HuH-7 (cell line): ENCODE results near the gene SPINK8.
"Not testable (repeated sequence)": the region's sequence is repeated elsewhere in the genome, so short reads cannot be mapped to it uniquely, and the experiment has no call there.

ENCODE experiments used
- DNase-seq: peaks from one replicate; pipeline ENCODE4 v3.0.0; 2011; ENCODE audit warnings: low spot score

Gene SPINK8

DNA sequence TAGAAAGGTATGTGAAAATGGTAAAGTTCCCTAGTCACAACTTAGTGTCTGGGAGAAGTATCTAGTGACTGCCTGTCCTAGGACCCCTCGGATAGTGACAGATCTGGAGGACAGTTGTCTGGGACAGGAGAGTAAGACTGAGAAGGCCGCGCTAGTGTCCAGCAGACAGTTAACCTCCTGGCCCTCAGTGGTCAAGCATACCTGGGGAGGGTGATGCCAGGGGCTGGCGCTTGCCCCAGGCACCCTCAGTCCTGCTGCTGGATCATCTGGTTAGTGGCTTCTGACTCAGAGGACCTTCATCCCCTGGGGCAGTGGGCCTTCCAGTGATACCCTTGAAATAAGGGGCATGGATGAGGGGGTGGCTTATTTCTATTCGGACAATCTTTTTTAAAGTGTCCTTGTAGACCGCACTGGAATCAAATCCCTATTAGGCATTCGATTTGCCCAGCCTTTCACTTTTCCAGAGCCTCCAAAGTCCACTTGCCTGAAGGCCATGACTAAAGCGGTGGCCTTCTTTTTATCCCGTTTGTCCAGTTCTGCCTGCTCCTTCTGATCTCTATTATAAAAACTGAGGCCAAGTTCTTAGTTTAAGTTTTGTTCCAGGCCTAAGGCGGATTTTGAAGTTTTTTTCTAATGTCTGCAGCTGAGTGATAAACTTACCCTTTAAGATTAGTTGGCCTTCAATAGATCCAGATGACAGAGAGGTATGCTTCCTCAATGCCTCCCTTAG lies 1.6 kb downstream of the SPINK8 start:
- not testable (repeated sequence) for DNase-seq

DNA sequence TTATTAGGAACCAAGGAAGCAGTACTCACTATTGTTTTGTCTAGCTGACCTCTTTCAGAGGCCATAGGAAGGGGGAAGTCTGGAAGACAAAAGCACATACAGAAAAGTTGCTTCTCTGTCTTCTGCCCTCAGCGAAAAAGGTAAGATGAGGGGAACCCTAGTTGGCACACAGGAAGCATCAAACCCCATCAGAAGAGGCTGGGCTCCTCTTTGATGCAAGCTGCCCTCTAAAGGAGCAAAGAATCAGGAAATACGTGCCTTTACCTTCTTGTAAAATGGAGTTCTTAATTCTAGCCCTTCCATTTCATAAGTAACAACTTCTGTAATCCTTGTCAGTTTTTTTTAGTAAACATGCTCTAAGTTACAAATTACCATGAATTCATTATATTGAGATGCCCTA lies 12.5 kb downstream of the SPINK8 start:
- no peak for DNase-seq

DNA sequence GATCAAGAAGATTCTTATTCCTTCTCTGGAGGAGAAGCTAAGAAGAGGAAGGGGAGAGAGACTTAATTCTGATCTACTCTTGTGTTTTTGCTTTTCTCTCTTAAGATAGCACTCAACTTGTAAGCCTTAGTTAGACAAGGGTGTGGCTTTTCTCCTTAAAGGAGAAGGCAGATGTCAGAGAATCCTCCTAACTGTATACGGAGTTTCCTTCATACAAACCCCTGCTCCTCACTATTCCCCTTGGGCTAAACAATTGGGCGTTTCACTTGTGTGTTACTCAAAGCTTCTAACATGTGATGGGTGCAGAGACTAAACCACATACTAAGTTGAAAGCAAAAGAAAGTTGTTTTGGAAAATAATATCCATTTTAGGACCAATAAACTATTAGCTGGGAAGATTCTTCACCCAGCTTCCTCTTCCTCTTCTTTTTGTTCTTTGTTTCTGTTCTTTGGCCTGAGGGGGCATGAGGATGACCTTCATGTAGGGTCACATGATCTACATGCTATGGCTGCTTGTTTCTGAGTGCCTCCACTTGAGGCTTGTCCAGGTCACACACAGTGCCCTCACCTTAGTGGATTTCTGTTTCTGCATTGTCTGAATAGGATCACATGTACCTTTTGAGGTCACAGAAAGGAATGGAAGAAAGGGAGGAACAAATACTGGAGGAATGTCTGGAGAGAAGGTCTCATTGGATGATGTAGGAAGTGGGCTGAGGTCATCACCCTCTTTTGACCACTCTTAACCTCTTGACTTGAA lies 14.6 kb downstream of the SPINK8 start:
- no peak for DNase-seq

DNA sequence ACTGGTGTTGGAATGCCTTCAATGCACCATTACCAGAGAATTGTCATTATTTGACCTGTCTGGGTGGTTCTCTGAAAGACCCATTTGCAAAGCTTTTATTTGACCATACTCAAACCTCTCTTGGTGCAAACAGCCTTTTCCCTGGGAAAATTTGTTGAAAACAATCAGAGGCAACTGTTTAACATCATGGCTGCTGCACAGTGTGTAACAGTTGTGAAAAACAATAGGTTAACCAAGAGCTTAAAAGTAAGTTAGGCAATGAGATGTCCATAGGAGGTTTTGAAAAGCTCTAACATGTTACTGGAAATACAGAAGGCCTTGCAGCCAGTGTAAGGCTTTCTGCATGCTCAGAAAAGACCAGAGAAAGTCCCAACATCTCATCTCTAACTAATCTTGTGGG lies 18.9 kb downstream of the SPINK8 start:
- no peak for DNase-seq

DNA sequence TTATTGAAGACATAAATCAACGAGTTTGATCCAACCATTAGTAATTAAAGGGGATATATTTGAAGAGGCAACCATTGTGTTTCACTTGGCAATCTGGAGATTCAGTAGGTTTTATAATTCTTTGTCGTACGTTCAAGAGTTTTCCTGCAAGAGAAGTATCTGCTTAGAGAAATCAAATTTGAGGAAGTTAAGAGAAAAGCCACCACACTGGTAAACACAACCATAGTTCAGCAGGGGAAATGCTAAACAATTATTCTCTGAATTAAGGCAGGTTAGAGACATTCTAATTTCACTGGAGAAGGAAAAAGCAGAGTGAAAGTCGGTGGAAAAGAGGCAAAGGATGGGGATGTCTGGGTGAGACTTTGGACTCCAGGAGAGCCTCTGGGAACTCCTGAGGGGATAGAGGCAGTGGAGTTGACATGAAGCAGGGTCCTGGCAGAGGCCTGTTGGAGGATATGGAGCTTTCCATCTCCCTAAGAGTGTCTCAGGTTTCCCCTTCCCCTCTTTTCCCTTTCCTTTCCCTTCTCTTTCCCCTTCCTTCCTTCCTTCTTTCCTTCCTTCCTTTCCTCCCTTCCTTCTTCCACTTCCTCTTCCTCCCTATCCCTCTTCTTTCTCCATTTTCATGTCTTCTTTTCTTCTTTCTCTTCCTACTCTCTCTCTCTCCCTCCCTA lies 26.5 kb downstream of the SPINK8 start:
- no peak for DNase-seq

DNA sequence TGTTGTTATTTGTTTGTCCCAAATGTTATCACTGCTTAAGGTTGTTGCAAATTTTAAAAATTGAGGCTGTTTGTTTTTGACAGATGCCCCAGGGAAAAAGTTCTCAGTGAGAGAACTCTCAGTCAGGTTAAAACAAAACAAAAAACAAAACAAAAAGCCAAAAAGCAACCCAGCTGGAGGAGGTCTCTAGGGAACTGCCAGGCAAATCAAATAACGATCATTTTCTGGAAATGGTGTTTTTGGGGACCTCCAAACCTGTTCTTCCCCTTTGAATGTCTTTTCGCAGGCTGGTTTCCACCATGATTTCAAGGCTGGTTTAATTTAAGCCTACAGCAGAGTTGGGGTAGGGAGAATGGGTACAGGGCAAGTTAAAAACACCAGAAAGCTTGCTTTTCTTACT lies 27.2 kb downstream of the SPINK8 start:
- no peak for DNase-seq

DNA sequence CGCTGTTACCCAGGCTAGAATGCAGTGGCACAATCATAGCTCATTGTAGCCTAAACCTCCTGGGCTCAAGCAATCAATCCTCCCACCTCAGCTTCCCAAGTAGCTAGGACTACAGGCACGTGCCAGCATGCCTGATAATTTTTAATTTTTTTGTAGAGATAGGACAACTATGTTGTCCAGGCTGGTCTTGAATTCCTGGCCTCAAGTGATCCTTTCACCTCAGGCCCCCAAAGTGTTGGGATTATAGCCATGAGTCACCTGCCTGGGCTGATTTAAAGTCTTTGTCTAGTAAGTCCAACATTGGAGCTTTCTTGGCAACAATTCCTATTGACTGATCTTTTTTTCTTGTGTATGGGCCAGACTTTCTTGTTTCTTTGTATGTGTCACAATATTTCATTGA lies 28.1 kb downstream of the SPINK8 start:
- DNase-seq = no peak

DNA sequence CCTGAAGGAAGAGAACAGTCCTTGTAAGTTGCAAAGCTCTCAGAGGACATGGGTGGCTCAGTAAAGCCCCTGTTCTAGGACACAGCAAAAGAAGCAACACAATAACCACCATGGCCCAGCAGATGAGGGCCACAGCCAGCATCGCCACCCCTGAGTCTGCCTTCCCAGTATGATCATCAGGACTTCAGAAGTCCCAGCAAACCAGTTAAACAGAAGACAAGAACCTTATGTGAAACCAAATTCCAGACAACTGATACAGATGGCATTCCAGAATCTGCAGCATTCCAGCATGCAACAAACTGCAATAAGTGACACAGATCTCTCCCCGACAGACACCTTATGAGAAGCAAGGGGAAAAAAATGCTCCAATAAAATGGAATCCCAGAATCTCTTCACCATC lies 30.4 kb downstream of the SPINK8 start:
- no peak for DNase-seq

DNA sequence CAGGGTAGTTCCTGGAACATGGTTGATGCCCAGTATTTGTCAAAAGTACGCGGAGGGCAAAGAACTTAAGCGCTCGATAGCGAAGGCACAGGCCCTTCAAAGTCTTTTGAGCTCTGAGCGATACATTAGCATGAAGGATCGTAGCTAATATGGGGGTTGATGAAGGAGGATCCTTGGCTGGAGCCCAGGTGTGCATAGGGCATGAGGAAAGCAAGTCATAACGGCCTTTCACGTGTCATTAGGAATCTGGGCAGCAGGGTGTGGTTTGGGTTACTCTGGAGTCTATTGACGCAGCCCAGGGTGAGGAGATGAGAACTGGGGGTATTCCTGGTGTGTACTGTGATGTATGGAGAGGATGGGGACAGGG lies 31.7 kb downstream of the SPINK8 start:
- peak; percentile 40 for DNase-seq

DNA sequence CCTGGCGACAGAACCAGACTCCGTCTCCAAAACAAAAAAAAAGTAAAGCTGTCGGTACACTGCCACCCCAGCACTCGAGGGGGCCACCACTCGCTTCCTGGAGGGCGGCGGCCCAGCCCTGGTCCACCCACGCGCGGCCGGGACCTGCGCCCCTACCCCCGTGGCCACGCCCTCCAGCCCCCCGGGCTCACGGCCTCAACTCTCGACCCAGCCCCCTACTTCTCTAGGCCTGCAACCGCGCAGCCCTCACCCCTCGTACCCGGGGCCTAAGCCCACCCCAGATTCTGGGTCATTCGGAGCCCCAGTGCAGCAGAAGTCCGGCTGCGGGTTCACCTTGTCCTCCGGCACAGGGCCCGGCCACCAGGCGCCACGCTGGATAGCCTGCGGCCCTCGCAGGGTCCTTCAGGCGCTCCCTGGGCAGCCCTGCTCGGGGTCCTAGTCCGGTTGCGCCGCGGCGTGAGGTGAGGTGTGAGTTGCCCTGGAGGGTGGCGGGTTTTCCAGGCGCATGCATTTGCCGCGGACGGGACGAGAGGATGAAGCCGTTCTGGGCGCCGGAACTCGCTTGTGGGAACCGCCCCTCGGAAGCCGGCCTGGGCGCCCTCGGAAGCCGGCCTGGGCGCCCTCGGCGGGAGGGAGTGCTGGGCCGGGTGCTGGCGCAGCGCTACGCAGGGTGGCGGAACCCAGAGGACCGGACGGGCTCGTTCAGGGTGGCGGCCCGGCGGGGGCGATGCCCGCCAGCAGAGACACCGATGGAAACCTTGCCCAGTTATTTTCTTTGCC lies 32.3 kb downstream of the SPINK8 start, which contains the start of gene NME6:
Gene NME6, minus strand, starts transcription at position 348 of the 780 bp plus-strand sequence.
- peak; percentile 91 for DNase-seq

DNA sequence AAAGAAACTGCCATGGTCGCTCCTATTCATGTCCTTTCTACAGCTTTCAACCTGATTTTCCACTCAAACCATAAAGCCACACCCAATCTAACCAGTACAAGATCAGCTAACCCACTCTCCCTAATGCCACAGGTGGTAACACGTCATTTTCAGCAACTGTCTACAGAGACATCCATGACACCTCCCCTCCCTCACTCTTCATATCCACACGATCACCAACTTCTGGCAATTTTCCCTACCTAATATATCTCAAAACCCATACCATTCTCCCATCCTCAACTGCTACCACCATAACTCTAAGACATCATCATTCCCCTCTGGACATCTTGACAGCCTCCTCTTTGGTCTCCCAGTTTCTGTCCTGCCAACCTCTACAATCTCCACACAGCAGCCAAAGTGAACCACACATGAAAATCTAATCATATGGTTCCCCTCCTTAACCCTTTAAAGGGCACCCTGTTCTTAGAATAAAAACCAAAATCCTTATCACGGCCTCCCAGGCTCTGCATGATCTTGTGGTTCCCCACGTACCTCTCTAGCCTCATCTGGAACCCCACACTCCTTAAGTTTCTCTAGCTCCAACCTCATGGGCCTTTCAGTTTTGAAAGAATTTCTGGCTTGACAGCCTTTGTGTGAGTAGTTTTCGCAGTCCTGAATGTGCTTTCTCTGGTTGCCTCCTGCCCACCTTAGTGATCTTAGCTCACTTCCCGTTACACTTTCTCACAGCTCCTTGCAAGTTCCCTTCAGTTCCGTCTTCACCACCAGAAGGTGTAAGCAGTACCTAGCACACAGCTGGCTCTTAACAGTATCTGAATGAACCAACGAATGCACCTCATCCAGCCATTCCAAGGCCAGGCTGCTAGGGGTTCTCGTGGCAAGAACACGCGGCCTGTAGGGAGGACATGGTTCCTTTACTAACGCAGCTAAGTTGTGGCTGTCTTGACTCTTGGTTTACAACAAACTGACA lies 33.4 kb downstream of the SPINK8 start:
- DNase-seq = no peak

DNA sequence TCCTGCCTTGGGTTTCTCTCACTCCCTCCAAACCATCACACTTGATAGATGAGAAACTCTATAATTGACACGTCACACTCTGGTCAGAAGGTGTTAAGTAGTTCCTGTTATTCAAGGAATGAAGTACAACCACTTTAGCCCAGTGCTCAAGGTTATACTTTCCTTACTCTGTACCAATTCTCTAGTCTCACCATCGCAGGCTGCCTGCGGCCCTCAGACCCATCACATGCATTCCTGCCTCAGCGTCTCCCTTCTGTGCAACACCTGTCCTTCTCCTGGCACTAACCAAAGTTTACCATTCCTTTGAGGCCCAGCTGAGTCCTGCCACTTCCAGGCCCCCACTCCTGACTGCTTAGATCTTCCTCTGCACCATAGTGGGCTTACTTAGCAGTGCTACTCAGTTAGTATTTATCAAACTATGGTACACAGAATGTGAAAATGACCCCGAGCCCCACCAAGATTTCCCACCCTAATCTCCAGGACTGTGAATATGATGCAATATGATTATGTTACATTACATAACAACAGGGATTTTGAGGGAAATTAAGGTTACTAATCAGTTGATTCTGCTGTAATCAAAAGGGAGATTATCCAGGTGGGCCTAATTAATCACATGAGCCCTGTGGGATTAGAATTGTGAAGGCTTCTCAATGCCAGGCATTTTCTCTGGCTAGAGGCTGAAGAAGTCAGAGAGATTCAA lies 36.2 kb downstream of the SPINK8 start:
- DNase-seq = no peak

DNA sequence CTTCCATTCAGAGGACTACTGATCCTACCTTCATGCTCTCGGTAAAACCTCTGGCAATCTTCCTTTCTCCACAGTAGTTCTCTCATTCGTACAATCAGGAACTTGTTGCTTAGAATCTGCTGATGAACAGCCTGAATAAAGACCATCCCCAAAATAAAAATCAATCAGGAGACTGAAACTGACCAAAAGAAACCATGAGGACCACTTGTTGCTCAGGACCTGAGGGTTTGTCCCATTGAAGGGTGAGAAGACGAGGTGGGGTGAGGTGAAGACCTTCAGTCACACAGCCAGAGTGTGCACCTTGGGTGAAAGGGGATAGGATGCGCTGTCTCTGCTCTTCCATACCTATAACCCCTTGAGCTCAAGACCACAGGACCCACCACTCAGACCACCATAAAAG lies 36.8 kb downstream of the SPINK8 start:
- DNase-seq = no peak

DNA sequence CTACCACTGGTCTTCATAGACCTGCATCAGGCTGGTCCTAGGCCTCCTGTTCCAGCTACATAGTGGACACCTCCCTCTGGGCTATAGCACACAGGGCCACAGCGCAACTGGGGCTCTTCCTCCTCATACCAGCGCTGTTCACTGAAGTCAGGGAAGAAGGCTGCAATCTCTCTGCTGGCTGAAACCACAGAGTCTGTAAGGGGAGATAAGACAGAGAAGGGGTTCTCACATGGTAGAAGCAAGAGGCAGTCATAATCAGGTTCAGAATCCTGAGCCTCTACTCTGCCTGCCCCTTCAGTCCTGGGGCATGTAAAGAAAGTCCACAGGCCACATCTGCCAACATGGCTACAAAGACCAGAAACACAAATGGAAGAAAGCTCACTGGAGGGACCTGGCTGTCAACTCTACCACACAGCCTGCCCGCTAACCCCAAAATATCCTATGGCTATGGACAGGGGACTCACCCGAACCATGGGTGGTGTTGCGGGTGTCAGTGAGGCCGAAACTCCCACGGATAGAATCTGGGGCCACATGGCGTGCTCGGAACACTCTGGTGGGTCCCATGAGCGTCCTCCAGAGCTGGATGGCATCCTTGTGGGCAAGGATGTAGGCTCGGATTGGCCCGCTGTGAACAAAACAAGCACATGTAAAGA lies 38.7 kb downstream of the SPINK8 start:
- DNase-seq = no peak

DNA sequence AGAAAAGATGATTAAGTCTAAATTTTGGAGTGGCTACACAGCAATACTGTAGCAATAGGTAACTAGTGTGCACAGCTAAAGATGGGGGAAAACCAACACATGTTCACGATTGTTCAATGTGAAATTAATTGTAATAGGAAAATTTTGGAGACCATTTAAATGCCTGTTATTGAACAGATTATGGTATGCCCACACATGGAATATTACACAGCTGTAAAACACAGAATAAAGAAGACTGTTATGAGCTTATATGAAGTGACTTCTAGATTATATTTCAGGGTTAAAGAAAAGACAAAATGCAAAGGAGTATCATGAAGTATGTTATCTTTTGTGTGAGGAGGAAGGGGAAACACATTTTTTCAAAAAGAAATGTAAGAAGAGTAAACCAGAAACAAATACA lies 43.8 kb downstream of the SPINK8 start:
- no peak for DNase-seq

DNA sequence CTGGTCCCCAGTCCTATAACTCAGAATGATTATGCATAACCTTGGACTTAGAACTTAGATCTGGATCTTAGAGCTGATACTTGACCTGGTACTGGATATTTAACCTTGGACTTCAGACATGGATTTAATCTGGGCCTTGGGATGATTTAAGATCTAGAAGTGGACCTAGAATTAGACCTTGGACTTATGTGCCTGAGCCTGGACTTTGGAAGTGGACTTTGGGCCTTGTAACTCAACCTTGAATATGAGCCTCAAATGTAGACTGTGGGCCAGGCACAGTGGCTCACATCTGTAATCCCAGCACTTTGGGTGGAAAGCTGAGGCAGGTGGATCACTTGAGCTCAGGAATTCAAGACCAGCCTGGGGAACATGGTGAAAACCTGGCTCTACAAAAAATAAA lies 46.4 kb downstream of the SPINK8 start:
- no peak for DNase-seq

DNA sequence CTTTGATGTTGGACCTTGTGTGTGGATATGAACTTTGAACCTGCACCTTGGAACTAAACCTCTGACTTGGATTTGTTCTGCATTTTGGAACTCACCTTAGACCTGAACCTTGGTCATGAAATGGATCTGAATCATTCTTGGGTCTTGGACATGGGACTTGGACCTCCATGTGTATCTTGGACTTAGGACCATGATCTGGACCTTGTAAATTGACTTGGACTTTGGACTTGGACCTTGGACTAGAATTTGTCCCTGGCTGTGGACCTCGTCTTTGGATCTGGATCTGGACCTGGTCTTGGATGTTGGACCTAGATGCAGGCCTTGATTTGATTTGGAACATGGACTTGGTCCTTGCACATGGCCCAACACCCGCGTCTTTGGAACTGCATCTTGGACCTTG lies 47.2 kb downstream of the SPINK8 start:
- no peak for DNase-seq

DNA sequence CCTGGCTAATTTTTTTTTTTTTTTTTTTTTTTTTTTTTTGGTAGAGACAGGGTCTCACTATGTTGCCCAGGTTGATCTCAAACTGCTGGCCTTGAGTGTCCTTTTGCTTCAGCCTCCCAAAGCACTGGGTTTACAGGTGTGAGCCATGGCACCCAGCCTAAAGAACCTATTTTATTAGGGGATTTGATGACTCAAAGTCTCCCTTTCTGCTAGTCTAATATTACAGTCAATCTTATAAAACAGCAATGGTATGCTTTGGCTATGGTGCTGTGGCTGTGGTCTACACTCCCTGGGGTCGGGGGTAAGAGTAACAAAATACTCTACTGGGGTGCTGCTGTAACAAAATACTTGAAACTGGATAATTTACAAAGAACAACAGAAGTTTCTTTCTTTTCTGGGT lies 47.8 kb downstream of the SPINK8 start:
- DNase-seq = no peak

DNA sequence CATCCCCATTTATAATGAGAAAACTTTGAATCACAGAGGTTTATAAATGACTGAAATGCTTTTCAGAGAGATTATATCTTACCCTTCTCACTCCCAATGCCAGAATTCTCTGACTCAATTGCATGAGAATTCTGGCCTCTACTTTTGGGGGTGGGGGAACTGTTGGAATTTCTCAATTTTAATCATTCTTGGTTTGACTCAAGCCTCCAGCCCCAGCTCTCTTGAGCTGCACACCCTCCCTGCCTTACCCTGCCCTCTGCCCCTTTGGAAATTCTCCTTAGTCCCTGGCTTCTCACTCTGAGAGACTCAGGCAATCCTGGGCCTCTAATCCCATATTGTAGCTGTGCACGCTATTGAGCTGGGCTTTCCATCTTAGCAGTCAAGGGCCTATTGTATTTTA lies 48.3 kb downstream of the SPINK8 start:
- no peak for DNase-seq

DNA sequence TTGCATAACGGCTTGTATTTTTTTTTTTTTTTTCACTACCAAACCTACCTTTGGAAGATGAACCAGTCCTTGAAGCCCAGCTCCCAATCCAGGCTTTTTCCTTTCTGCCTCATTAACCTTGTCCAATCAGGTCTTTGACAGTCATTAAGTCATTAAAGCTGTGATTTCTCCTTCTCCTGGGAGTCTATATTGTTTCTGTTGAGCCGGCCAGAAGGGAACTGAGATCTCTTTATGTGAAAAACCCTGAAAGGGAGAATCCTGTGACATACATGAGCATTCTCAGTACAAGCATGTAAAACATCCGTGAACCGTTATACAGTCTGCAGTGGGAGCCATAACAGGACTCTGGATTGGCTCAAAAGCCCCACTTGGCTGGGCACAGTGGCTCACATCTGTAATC lies 52.6 kb downstream of the SPINK8 start:
- no peak for DNase-seq
